T-helper 22 cell (primary cell): ENCODE data around the gene CLRN2.
"Not testable (repeated sequence)": the region's sequence is repeated elsewhere in the genome, so short reads cannot be mapped to it uniquely, and the experiment has no call there.

Experiments used
- DNase-seq: peaks from one replicate; pipeline ENCODE4 v3.0.0-alpha.2; 2020; ENCODE audit warnings: low read depth

CLRN2 gene

GRCh38 chr4:17504081-17504480 lies 10.9 kb upstream of the CLRN2 start:
- no peak for DNase-seq

- DNase-seq, result no peak
Observed at GRCh38 chr4:17510582-17510981, 4.4 kb upstream of the CLRN2 start.

GRCh38 chr4:17511051-17511450 lies 3.9 kb upstream of the CLRN2 start:
- no peak for DNase-seq

- DNase-seq, result no peak
Observed at GRCh38 chr4:17511509-17511949, 3.4 kb upstream of the CLRN2 start.

GRCh38 chr4:17511950-17512795 lies 2.8 kb upstream of the CLRN2 start, which contains the start of gene QDPR:
Gene QDPR, minus strand, starts transcription at chr4:17512090. Its CDS starts 36 bp downstream, at chr4:17512054.
- peak; percentile 43 for DNase-seq

- DNase-seq, result no peak
Observed at GRCh38 chr4:17512973-17513665, 1.8 kb upstream of the CLRN2 start.

- no peak for DNase-seq
Observed at GRCh38 chr4:17515445-17516407, 761 bp downstream of the CLRN2 start.

- no peak for DNase-seq
Observed at GRCh38 chr4:17516980-17517379, 2.0 kb downstream of the CLRN2 start.

- no peak for DNase-seq
Observed at GRCh38 chr4:17517664-17518063, 2.7 kb downstream of the CLRN2 start.

GRCh38 chr4:17521595-17521994 lies 6.6 kb downstream of the CLRN2 start:
- DNase-seq, result no peak

- DNase-seq, result no peak
Observed at GRCh38 chr4:17523662-17524061, 8.7 kb downstream of the CLRN2 start.

- DNase-seq, result no peak
Observed at GRCh38 chr4:17526695-17527477, 11.9 kb downstream of the CLRN2 start.

- DNase-seq, result no peak
Observed at GRCh38 chr4:17528551-17529165, 13.7 kb downstream of the CLRN2 start.

- no peak for DNase-seq
Observed at GRCh38 chr4:17531538-17532285, 16.7 kb downstream of the CLRN2 start.

GRCh38 chr4:17534705-17535104 lies 19.7 kb downstream of the CLRN2 start:
- DNase-seq, result no peak

- no peak for DNase-seq
Observed at GRCh38 chr4:17535242-17535641, 20.3 kb downstream of the CLRN2 start.

- DNase-seq, result no peak
Observed at GRCh38 chr4:17535906-17536305, 20.9 kb downstream of the CLRN2 start.

- not testable (repeated sequence) for DNase-seq
Observed at GRCh38 chr4:17537060-17537459, 22.1 kb downstream of the CLRN2 start.

- DNase-seq, result no peak
Observed at GRCh38 chr4:17544205-17544604, 29.2 kb downstream of the CLRN2 start.

GRCh38 chr4:17544831-17545234 lies 29.9 kb downstream of the CLRN2 start:
- DNase-seq, result no peak
